Measurements from ENCODE around the gene PRKG1. TPM values are rescaled to one million over a fixed set of nuclear protein-coding genes. Genes with fewer than 3 reads are reported as not detected.

PRKG1 gene
- total RNA-seq, 1 donor from 2014 or later, result 26.4 TPM

GRCh38 chr10:52043811-52044210 is 969.5 kb downstream of the PRKG1 start:
- peaks cover 2% of the 10 kb centered on the region for H3K4me1 Mint-ChIP-seq
- Histone ChIP-seq H4K20me1 (ENCODE audit: low read depth) (no peaks in the 10 kb centered on the region), H3K9me3 (ENCODE audit: low read depth) (no peaks in the 10 kb centered on the region), H3K4me1 (peaks cover 39% of the 10 kb centered on the region), H3K79me2 (ENCODE audit: low read depth) (no peaks in the 10 kb centered on the region), H3K4me2 (no peak overlapping the region), H3F3A (ENCODE audit: low read depth) (peaks cover 22% of the 10 kb centered on the region), H3K4me3 (no peak overlapping the region), H3K36me3 (no peaks in the 10 kb centered on the region), H2AFZ (replicated peaks) (no peak overlapping the region), H3K9ac (no peak overlapping the region), H3K27me3 (no peaks in the 10 kb centered on the region), H3K27ac (no peak overlapping the region)
- H3K27me3 Mint-ChIP-seq (ENCODE audit: insufficient read depth, low read depth), result peaks cover 4% of the 10 kb centered on the region
- H3K9me3 Mint-ChIP-seq, result peaks cover 3% of the 10 kb centered on the region
- H3K36me3 Mint-ChIP-seq, result no peaks in the 10 kb centered on the region
- TF ChIP-seq CTCF (IDR thresholded peaks at IDR 0.05) (no peak), EZH2 (IDR thresholded peaks at IDR 0.05) (no peak), EZH2phosphoT487 (IDR thresholded peaks at IDR 0.05) (no peak)
- no peak overlapping the region for H3K27ac Mint-ChIP-seq
- DNase-seq (ENCODE audit: low spot score), result peak; percentile 31
- H3K4me3 Mint-ChIP-seq, result no peak overlapping the region

GRCh38 chr10:52048051-52048450 is 973.8 kb downstream of the PRKG1 start:
- no peak for DNase-seq (ENCODE audit: low spot score)
- peaks cover under 1% of the 10 kb centered on the region for H3K4me1 Mint-ChIP-seq
- Histone ChIP-seq H3K9me3 (ENCODE audit: low read depth) (no peaks in the 10 kb centered on the region), H3K4me3 (no peak overlapping the region), H3K4me2 (no peak overlapping the region), H2AFZ (replicated peaks) (no peak overlapping the region), H3F3A (ENCODE audit: low read depth) (no peaks in the 10 kb centered on the region), H3K27me3 (no peaks in the 10 kb centered on the region), H3K9ac (no peak overlapping the region), H3K27ac (no peak overlapping the region), H3K79me2 (ENCODE audit: low read depth) (no peaks in the 10 kb centered on the region), H3K4me1 (peaks cover 18% of the 10 kb centered on the region), H4K20me1 (ENCODE audit: low read depth) (no peaks in the 10 kb centered on the region), H3K36me3 (no peaks in the 10 kb centered on the region)
- no peaks in the 10 kb centered on the region for H3K36me3 Mint-ChIP-seq
- no peak overlapping the region for H3K4me3 Mint-ChIP-seq
- H3K27me3 Mint-ChIP-seq (ENCODE audit: insufficient read depth, low read depth), result no peaks in the 10 kb centered on the region
- H3K9me3 Mint-ChIP-seq, result no peaks in the 10 kb centered on the region
- no peak overlapping the region for H3K27ac Mint-ChIP-seq
- TF ChIP-seq EZH2 (IDR thresholded peaks at IDR 0.05) (no peak), EZH2phosphoT487 (IDR thresholded peaks at IDR 0.05) (no peak), CTCF (IDR thresholded peaks at IDR 0.05) (no peak)

- Histone ChIP-seq H3K79me2 (ENCODE audit: low read depth) (no peaks in the 10 kb centered on the region), H3K27ac (no peak overlapping the region), H3K4me2 (no peak overlapping the region), H3K4me3 (no peak overlapping the region), H4K20me1 (ENCODE audit: low read depth) (no peaks in the 10 kb centered on the region), H3K9ac (no peak overlapping the region), H3K4me1 (no peaks in the 10 kb centered on the region), H2AFZ (replicated peaks) (no peak overlapping the region), H3K9me3 (ENCODE audit: low read depth) (no peaks in the 10 kb centered on the region), H3K36me3 (no peaks in the 10 kb centered on the region), H3K27me3 (no peaks in the 10 kb centered on the region), H3F3A (ENCODE audit: low read depth) (no peaks in the 10 kb centered on the region)
- TF ChIP-seq EZH2phosphoT487 (IDR thresholded peaks at IDR 0.05), result no peak
- no peak for TF ChIP-seq CTCF (IDR thresholded peaks at IDR 0.05)
- no peak for TF ChIP-seq EZH2 (IDR thresholded peaks at IDR 0.05)
- Mint-ChIP-seq H3K36me3 (no peaks in the 10 kb centered on the region), H3K4me1 (peaks cover 7% of the 10 kb centered on the region), H3K9me3 (no peaks in the 10 kb centered on the region), H3K27me3 (ENCODE audit: insufficient read depth, low read depth) (no peaks in the 10 kb centered on the region), H3K4me3 (no peak overlapping the region), H3K27ac (no peak overlapping the region)
- no peak for DNase-seq (ENCODE audit: low spot score)
Observed at GRCh38 chr10:52050429-52051047, 976.3 kb downstream of the PRKG1 start.
